ENCODE results near the gene PHF21A.

Gene PHF21A

GRCh38 chr11:45905095-45905494, 216.2 kb downstream of the PHF21A start:
- no peak for TF ChIP-seq CTCF (IDR thresholded peaks at IDR 0.05; ENCODE audit: poor library complexity, severe bottlenecking)
- no peaks in the 10 kb centered on the region for H3K27me3 ChIP-seq (ENCODE audit: insufficient read depth, poor library complexity, severe bottlenecking)
- no peaks in the 10 kb centered on the region for H3K4me1 ChIP-seq (ENCODE audit: insufficient read depth, poor library complexity, severe bottlenecking)
- no peak overlapping the region for H3K4me3 ChIP-seq (ENCODE audit: severe bottlenecking)
- no peaks in the 10 kb centered on the region for H3K36me3 ChIP-seq (ENCODE audit: low read depth)
- no peaks in the 10 kb centered on the region for H3K9me3 ChIP-seq (ENCODE audit: severe bottlenecking)
- ATAC-seq (ENCODE audit: low read depth) (no peak), DNase-seq (ENCODE audit: low spot score) (no peak)
- no peak overlapping the region for H3K27ac ChIP-seq (ENCODE audit: poor library complexity, severe bottlenecking)

GRCh38 chr11:45904309-45904915, 216.8 kb downstream of the PHF21A start:
- no peak for ATAC-seq (ENCODE audit: low read depth)
- no peaks in the 10 kb centered on the region for H3K27me3 ChIP-seq (ENCODE audit: insufficient read depth, poor library complexity, severe bottlenecking)
- H3K4me1 ChIP-seq (ENCODE audit: insufficient read depth, poor library complexity, severe bottlenecking), result no peaks in the 10 kb centered on the region
- H3K9me3 ChIP-seq (ENCODE audit: severe bottlenecking), result no peaks in the 10 kb centered on the region
- H3K27ac ChIP-seq (ENCODE audit: poor library complexity, severe bottlenecking), result no peak overlapping the region
- H3K36me3 ChIP-seq (ENCODE audit: low read depth), result no peaks in the 10 kb centered on the region
- no peak overlapping the region for H3K4me3 ChIP-seq (ENCODE audit: severe bottlenecking)
- DNase-seq (ENCODE audit: low spot score), result no peak
- TF ChIP-seq CTCF (IDR thresholded peaks at IDR 0.05; ENCODE audit: poor library complexity, severe bottlenecking), result no peak

GRCh38 chr11:45902452-45903380, 218.5 kb downstream of the PHF21A start:
- no peak for ATAC-seq (ENCODE audit: low read depth)
- Histone ChIP-seq H3K36me3 (ENCODE audit: low read depth) (no peaks in the 10 kb centered on the region), H3K9me3 (ENCODE audit: severe bottlenecking) (no peaks in the 10 kb centered on the region), H3K4me3 (ENCODE audit: severe bottlenecking) (no peak overlapping the region), H3K27ac (ENCODE audit: poor library complexity, severe bottlenecking) (no peak overlapping the region), H3K4me1 (ENCODE audit: insufficient read depth, poor library complexity, severe bottlenecking) (no peaks in the 10 kb centered on the region), H3K27me3 (ENCODE audit: insufficient read depth, poor library complexity, severe bottlenecking) (no peaks in the 10 kb centered on the region)
- DNase-seq (ENCODE audit: low spot score), result no peak
- no peak for TF ChIP-seq CTCF (IDR thresholded peaks at IDR 0.05; ENCODE audit: poor library complexity, severe bottlenecking)

- Histone ChIP-seq H3K27me3 (ENCODE audit: insufficient read depth, poor library complexity, severe bottlenecking) (no peaks in the 10 kb centered on the region), H3K9me3 (ENCODE audit: severe bottlenecking) (no peaks in the 10 kb centered on the region), H3K36me3 (ENCODE audit: low read depth) (no peaks in the 10 kb centered on the region), H3K4me3 (ENCODE audit: severe bottlenecking) (no peak overlapping the region), H3K4me1 (ENCODE audit: insufficient read depth, poor library complexity, severe bottlenecking) (no peaks in the 10 kb centered on the region), H3K27ac (ENCODE audit: poor library complexity, severe bottlenecking) (no peak overlapping the region)
- ATAC-seq (ENCODE audit: low read depth) (no peak), DNase-seq (ENCODE audit: low spot score) (no peak)
- no peak for TF ChIP-seq CTCF (IDR thresholded peaks at IDR 0.05; ENCODE audit: poor library complexity, severe bottlenecking)
These were observed 219.6 kb downstream of the PHF21A start for GRCh38 chr11:45901626-45902025.

Data from RWPE2 (cell line).